ENCODE data around the gene CPNE4. TPM values are rescaled to one million over a fixed set of nuclear protein-coding genes. Genes with fewer than 3 reads are reported as not detected.

Gene CPNE4
- total and polyA plus RNA-seq, 9 of the 15 experiments (the other 6 are each of a cell fraction or from before 2014, with no cell fraction given) = not detected

GRCh38 chr3:131899021-131899420, 135.8 kb downstream of the CPNE4 start:
- Histone ChIP-seq H4K20me1 (replicated peaks; ENCODE audit: control insufficient read depth, insufficient read depth, low read length) (no peaks in the 10 kb centered on the region), H3K27ac (ENCODE audit: extremely low read depth, low read depth, low read length) (no peak overlapping the region), H3K4me2 (ENCODE audit: insufficient read depth, low read length) (no peak overlapping the region), H3K27me3 (ENCODE audit: control insufficient read depth in 2 of 2, insufficient read depth in 2 of 2, low read length in 2 of 2) (no peaks in the 10 kb centered on the region), H3K9me1 (ENCODE audit: control insufficient read depth, insufficient read depth, low read length) (no peaks in the 10 kb centered on the region), H3K79me2 (ENCODE audit: control insufficient read depth, insufficient read depth, low read length) (no peaks in the 10 kb centered on the region), H3K9ac (ENCODE audit: insufficient read depth in 1 of 2, low read depth in 2 of 2, low read length in 2 of 2) (no peak overlapping the region), H3K9me3 (replicated peaks; ENCODE audit: control insufficient read depth, insufficient read depth, low read depth, low read length) (no peaks in the 10 kb centered on the region), H3K4me3 (no peak overlapping the region), H2AFZ (ENCODE audit: low read depth, low read length) (no peak overlapping the region), H3K4me1 (replicated peaks in 1 of 2; ENCODE audit: control insufficient read depth in 2 of 2, insufficient read depth in 2 of 2, low read length in 2 of 2) (no peaks in the 10 kb centered on the region), H3K36me3 (ENCODE audit: control insufficient read depth, insufficient read depth, low read length) (no peaks in the 10 kb centered on the region)
- POLR2A ChIA-PET = no interaction called here
- in situ Hi-C loops (cut with MboI) = no loop called here
- ATAC-seq (no peak), DNase-seq (ENCODE audit: extremely low read depth in 1 of 4, low spot score in 3 of 4) (no peak), FAIRE-seq (no peak)
- CTCF ChIA-PET (ENCODE audit: low intra/inter-chr PET ratio) = no interaction called here
- no TSS peak for BruUV-seq (replicated peaks)
- intact Hi-C loops (cut with micrococcal nuclease) = no loop called here
- 0% methylated on average over 4 of the region's 5 CpGs for WGBS (ENCODE audit: insufficient coverage, low coverage, missing lambda C conversion rate)
- TF ChIP-seq CXXC5 (CRISPR knock-in tag; IDR thresholded peaks at IDR 0.05) = no peak
- no peak for TF ChIP-seq HEY1 (CRISPR knock-in tag; IDR thresholded peaks at IDR 0.05; ENCODE audit: borderline replicate concordance)
- no peak for TF ChIP-seq MCM5 (IDR thresholded peaks at IDR 0.05; ENCODE audit: low read depth)
- TF ChIP-seq, protein P1, sequence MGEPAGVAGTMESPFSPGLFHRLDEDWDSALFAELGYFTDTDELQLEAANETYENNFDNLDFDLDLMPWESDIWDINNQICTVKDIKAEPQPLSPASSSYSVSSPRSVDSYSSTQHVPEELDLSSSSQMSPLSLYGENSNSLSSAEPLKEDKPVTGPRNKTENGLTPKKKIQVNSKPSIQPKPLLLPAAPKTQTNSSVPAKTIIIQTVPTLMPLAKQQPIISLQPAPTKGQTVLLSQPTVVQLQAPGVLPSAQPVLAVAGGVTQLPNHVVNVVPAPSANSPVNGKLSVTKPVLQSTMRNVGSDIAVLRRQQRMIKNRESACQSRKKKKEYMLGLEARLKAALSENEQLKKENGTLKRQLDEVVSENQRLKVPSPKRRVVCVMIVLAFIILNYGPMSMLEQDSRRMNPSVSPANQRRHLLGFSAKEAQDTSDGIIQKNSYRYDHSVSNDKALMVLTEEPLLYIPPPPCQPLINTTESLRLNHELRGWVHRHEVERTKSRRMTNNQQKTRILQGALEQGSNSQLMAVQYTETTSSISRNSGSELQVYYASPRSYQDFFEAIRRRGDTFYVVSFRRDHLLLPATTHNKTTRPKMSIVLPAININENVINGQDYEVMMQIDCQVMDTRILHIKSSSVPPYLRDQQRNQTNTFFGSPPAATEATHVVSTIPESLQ (CRISPR knock-in tag; IDR thresholded peaks at IDR 0.05) = no peak
- TF ChIP-seq TEAD4 (IDR thresholded peaks at IDR 0.05; ENCODE audit: low read length) = no peak
- TF ChIP-seq TEAD4 (CRISPR knock-in tag; IDR thresholded peaks at IDR 0.05; ENCODE audit: borderline replicate concordance) = no peak
- no peak for TF ChIP-seq KLF1 (tag; IDR thresholded peaks at IDR 0.05)
- no peak for TF ChIP-seq ZNF668 (CRISPR knock-in tag; IDR thresholded peaks at IDR 0.05)
- TF ChIP-seq XRCC4 (IDR thresholded peaks at IDR 0.05; ENCODE audit: extremely low read depth, insufficient read depth, insufficient read length) = no peak
- TF ChIP-seq ZNF518B (CRISPR knock-in tag; IDR thresholded peaks at IDR 0.05) = no peak
- TF ChIP-seq ZNF766 (CRISPR knock-in tag; conservative IDR thresholded peaks at IDR 0.05) = no peak
- no peak for TF ChIP-seq GTF2F1 (IDR thresholded peaks at IDR 0.05; ENCODE audit: low read depth, low read length)
- TF ChIP-seq NR2F6 (CRISPR knock-in tag; IDR thresholded peaks at IDR 0.05) = no peak
- TF ChIP-seq CREBBP (IDR thresholded peaks at IDR 0.05; ENCODE audit: low read depth, low read length) = no peak
- no peak for TF ChIP-seq SAFB2 (IDR thresholded peaks at IDR 0.05; ENCODE audit: borderline replicate concordance, low read depth, low read length, severe bottlenecking)
- TF ChIP-seq SMAD1 (IDR thresholded peaks at IDR 0.05; ENCODE audit: low read depth, low read length, partially characterized antibody) = no peak
- TF ChIP-seq GTF2B (IDR thresholded peaks at IDR 0.05; ENCODE audit: extremely low read depth, insufficient read length) = no peak
- no peak for TF ChIP-seq HES1 (IDR thresholded peaks at IDR 0.05; ENCODE audit: low read depth)

Data from K562 (cell line).